ENCODE results near the gene IQCM. TPM values are rescaled to one million over a fixed set of nuclear protein-coding genes. Genes with fewer than 3 reads are reported as not detected.

Gene IQCM
- total RNA-seq, 1 experiment from 2014 or later: 0.17 TPM

- DNase-seq: no peak
- no peaks in the 10 kb centered on the region for H3K27me3 ChIP-seq (ENCODE audit: control insufficient read depth, insufficient read depth, low read length)
- H3K36me3 ChIP-seq (replicated peaks; ENCODE audit: control insufficient read depth, insufficient read depth, low read length): no peaks in the 10 kb centered on the region
- no peak overlapping the region for H3K4me3 ChIP-seq (ENCODE audit: insufficient read depth, low read depth, low read length)
Measured at GRCh38 chr4:149794352-149794751, 21.3 kb downstream of the IQCM start.

- H3K4me3 ChIP-seq (ENCODE audit: insufficient read depth, low read depth, low read length): no peak overlapping the region
- H3K36me3 ChIP-seq (replicated peaks; ENCODE audit: control insufficient read depth, insufficient read depth, low read length): no peaks in the 10 kb centered on the region
- H3K27me3 ChIP-seq (ENCODE audit: control insufficient read depth, insufficient read depth, low read length): no peaks in the 10 kb centered on the region
- no peak for DNase-seq
Measured at GRCh38 chr4:149793459-149793858, 22.2 kb downstream of the IQCM start.

GRCh38 chr4:149791851-149792250 lies 23.8 kb downstream of the IQCM start:
- no peak for DNase-seq
- Histone ChIP-seq H3K4me3 (ENCODE audit: insufficient read depth, low read depth, low read length) (no peak overlapping the region), H3K36me3 (replicated peaks; ENCODE audit: control insufficient read depth, insufficient read depth, low read length) (no peaks in the 10 kb centered on the region), H3K27me3 (ENCODE audit: control insufficient read depth, insufficient read depth, low read length) (no peaks in the 10 kb centered on the region)

GRCh38 chr4:149790172-149790907 lies 25.3 kb downstream of the IQCM start:
- DNase-seq: no peak
- Histone ChIP-seq H3K36me3 (replicated peaks; ENCODE audit: control insufficient read depth, insufficient read depth, low read length) (no peaks in the 10 kb centered on the region), H3K27me3 (ENCODE audit: control insufficient read depth, insufficient read depth, low read length) (no peaks in the 10 kb centered on the region), H3K4me3 (ENCODE audit: insufficient read depth, low read depth, low read length) (no peak overlapping the region)

- Histone ChIP-seq H3K36me3 (replicated peaks; ENCODE audit: control insufficient read depth, insufficient read depth, low read length) (no peaks in the 10 kb centered on the region), H3K27me3 (ENCODE audit: control insufficient read depth, insufficient read depth, low read length) (no peaks in the 10 kb centered on the region), H3K4me3 (ENCODE audit: insufficient read depth, low read depth, low read length) (no peak overlapping the region)
- DNase-seq: no peak
Measured at GRCh38 chr4:149788300-149788699, 27.3 kb downstream of the IQCM start.

- no peaks in the 10 kb centered on the region for H3K36me3 ChIP-seq (replicated peaks; ENCODE audit: control insufficient read depth, insufficient read depth, low read length)
- no peaks in the 10 kb centered on the region for H3K27me3 ChIP-seq (ENCODE audit: control insufficient read depth, insufficient read depth, low read length)
- no peak overlapping the region for H3K4me3 ChIP-seq (ENCODE audit: insufficient read depth, low read depth, low read length)
- DNase-seq: peak; percentile 16
Measured at GRCh38 chr4:149785696-149786431, 29.8 kb downstream of the IQCM start.

- DNase-seq: no peak
- H3K27me3 ChIP-seq (ENCODE audit: control insufficient read depth, insufficient read depth, low read length): no peaks in the 10 kb centered on the region
- H3K36me3 ChIP-seq (replicated peaks; ENCODE audit: control insufficient read depth, insufficient read depth, low read length): no peaks in the 10 kb centered on the region
- H3K4me3 ChIP-seq (ENCODE audit: insufficient read depth, low read depth, low read length): no peak overlapping the region
Measured at GRCh38 chr4:149784018-149784417, 31.6 kb downstream of the IQCM start.

GRCh38 chr4:149781150-149781549 lies 34.5 kb downstream of the IQCM start:
- Histone ChIP-seq H3K4me3 (ENCODE audit: insufficient read depth, low read depth, low read length) (no peak overlapping the region), H3K27me3 (ENCODE audit: control insufficient read depth, insufficient read depth, low read length) (no peaks in the 10 kb centered on the region), H3K36me3 (replicated peaks; ENCODE audit: control insufficient read depth, insufficient read depth, low read length) (no peaks in the 10 kb centered on the region)
- no peak for DNase-seq

- DNase-seq: no peak
- H3K27me3 ChIP-seq (ENCODE audit: control insufficient read depth, insufficient read depth, low read length): no peaks in the 10 kb centered on the region
Measured at GRCh38 chr4:149768477-149768876, 47.2 kb downstream of the IQCM start.

GRCh38 chr4:149766135-149766534 lies 49.5 kb downstream of the IQCM start:
- H3K27me3 ChIP-seq (ENCODE audit: control insufficient read depth, insufficient read depth, low read length): no peaks in the 10 kb centered on the region
- no peaks in the 10 kb centered on the region for H3K36me3 ChIP-seq (replicated peaks; ENCODE audit: control insufficient read depth, insufficient read depth, low read length)
- no peak overlapping the region for H3K4me3 ChIP-seq (ENCODE audit: insufficient read depth, low read depth, low read length)
- no peak for DNase-seq

More at GRCh38 chr4:149768477-149768876, 47.2 kb downstream of the IQCM start:
- no peaks in the 10 kb centered on the region for H3K36me3 ChIP-seq (replicated peaks; ENCODE audit: control insufficient read depth, insufficient read depth, low read length)
- H3K4me3 ChIP-seq (ENCODE audit: insufficient read depth, low read depth, low read length): no peak overlapping the region

- no peak for DNase-seq
- no peaks in the 10 kb centered on the region for H3K36me3 ChIP-seq (replicated peaks; ENCODE audit: control insufficient read depth, insufficient read depth, low read length)
- no peaks in the 10 kb centered on the region for H3K27me3 ChIP-seq (ENCODE audit: control insufficient read depth, insufficient read depth, low read length)
- H3K4me3 ChIP-seq (ENCODE audit: insufficient read depth, low read depth, low read length): no peak overlapping the region
Measured at GRCh38 chr4:149765630-149766029, 50.0 kb downstream of the IQCM start.

- no peak for DNase-seq
- Histone ChIP-seq H3K27me3 (ENCODE audit: control insufficient read depth, insufficient read depth, low read length) (no peaks in the 10 kb centered on the region), H3K36me3 (replicated peaks; ENCODE audit: control insufficient read depth, insufficient read depth, low read length) (no peaks in the 10 kb centered on the region), H3K4me3 (ENCODE audit: insufficient read depth, low read depth, low read length) (no peak overlapping the region)
Measured at GRCh38 chr4:149755969-149756368, 59.7 kb downstream of the IQCM start.

GRCh38 chr4:149754526-149754925 lies 61.1 kb downstream of the IQCM start:
- no peak overlapping the region for H3K4me3 ChIP-seq (ENCODE audit: insufficient read depth, low read depth, low read length)
- no peak for DNase-seq
- no peaks in the 10 kb centered on the region for H3K27me3 ChIP-seq (ENCODE audit: control insufficient read depth, insufficient read depth, low read length)
- no peaks in the 10 kb centered on the region for H3K36me3 ChIP-seq (replicated peaks; ENCODE audit: control insufficient read depth, insufficient read depth, low read length)

- H3K27me3 ChIP-seq (ENCODE audit: control insufficient read depth, insufficient read depth, low read length): no peaks in the 10 kb centered on the region
- no peaks in the 10 kb centered on the region for H3K36me3 ChIP-seq (replicated peaks; ENCODE audit: control insufficient read depth, insufficient read depth, low read length)
- no peak overlapping the region for H3K4me3 ChIP-seq (ENCODE audit: insufficient read depth, low read depth, low read length)
- DNase-seq: no peak
Measured at GRCh38 chr4:149752729-149753128, 62.9 kb downstream of the IQCM start.

GRCh38 chr4:149751174-149751573 lies 64.5 kb downstream of the IQCM start:
- Histone ChIP-seq H3K36me3 (replicated peaks; ENCODE audit: control insufficient read depth, insufficient read depth, low read length) (no peaks in the 10 kb centered on the region), H3K27me3 (ENCODE audit: control insufficient read depth, insufficient read depth, low read length) (no peaks in the 10 kb centered on the region)
- no peak for DNase-seq

More at GRCh38 chr4:149751174-149751573, 64.5 kb downstream of the IQCM start:
- no peak overlapping the region for H3K4me3 ChIP-seq (ENCODE audit: insufficient read depth, low read depth, low read length)
